Urothelium cell line (cell line): ENCODE measurements around the gene COPG1.

ENCODE experiments used
- DNase-seq: peaks from one replicate; pipeline ENCODE4 v3.0.0; 2011; ENCODE audit warnings: low spot score, mixed read lengths
- FAIRE-seq: peaks from 2 replicates; lab custom pipeline; 2011; peaks lifted over from hg19 to GRCh38; lab: Jason Lieb, UNC

COPG1 gene

DNA sequence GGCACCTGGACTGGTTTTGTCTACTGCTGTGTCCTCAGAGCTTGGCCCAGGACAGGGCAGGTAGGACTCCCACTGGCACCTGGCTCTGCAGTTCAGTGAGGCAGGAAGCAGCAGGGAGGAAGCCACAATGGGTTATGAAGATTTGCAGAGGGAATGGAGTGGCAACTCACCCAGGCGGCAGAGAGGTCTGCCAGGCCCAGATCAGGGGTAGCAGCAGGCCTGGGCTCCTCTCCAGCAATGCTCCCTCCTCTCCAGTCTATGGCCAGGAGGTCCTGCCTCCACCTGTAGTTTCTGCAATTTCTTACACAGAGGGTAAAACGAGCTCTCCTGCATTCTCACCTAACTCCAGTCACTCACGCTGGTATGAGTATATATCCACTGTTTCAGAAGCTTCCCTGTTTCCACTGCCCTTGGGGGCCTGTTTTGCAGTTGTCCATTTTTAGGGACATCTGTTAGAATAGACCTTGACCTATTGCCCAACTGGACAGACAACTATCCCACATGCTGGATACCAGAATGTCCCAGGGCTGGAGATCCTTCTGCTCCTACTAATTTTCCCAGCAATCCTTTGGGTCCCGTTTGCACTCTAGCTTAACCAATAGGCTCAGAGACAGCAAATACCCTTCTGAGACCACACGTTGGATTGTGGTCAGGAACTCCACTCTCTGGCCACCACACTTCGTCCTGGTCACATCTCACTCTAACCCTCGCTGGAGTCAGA, 64.4 kb downstream of the COPG1 start:
- peak; percentile 40 for DNase-seq
- no peak for FAIRE-seq

DNA sequence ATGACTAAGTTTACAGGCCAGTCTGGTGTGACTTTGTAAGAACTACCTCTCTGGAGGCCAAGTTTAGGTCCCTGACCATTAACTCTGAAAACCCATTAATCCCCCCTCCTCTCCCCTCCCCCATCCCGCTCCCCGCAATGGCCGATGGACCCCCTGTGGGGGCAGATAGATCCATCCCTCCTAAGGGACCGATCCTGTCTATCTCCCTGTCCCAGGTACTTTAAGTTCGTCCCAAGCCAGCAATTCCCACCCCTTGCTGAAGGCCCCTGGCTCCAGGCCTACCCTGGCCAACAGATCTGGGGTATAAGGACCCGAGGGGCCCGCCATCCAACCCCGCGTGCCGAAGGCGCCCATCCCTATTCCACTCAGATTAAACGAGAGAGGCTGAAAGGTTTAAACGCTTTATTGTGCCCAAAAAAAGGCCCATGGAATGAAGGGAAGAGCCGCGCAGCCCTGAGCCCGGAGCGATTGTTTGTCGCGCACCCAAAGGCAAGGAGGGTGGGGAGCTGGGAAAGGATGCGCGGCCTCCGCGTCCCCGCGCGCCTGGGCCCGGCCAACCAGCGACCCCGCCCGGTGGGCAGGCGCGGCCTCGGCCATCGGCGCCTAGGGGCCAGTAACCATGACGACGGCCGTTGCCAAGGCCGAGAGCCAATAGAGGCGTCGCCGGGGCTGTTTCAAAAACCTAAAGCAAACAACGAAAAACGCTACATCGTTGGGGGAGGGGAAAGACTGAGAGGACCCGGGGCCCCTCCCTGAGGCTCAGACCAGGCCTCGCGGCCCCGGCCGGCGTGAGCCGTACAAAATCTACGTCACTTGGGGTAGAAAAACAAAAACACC, 65.2 kb downstream of the COPG1 start:
- FAIRE-seq (no peak), DNase-seq (peak; percentile 92)

DNA sequence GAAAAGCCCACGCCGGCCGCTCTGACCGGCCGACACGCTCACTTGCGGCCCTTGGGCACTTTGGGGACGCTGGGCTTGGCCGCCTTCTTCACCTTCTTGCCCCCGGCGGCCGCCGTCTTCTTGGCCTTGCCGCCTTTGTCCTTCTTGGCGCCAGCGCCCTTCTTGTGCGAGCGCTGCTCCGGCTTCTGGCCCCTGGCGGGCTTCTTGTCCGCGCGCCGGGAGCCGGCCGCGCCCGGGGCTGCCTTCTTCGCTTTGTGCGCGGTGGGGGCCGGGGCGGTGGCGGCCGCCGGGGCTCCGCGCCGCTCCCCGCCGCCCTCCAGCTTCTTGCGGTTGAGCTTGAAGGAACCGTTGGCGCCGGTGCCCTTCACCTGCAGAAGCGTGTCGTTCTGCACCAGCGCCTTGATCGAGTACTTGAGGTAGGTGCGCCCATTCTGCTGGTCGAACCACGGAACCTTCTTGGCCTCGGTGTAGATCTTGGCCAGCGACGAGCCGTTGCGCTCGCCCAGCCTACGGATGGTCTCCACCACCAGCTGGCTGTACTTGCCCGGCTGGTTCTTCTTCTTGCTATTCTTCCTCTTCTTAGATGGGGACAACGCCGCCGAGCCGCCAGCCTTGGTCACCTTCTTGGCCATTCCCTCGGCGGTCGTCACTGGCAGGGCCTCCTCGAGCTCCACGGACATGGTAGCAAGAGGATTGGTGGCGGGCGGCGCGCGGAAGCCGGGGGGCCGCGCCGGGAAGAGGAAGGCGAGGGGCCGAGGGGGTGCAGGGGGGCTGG, 66.0 kb downstream of the COPG1 start:
- FAIRE-seq: no peak
- no peak for DNase-seq

DNA sequence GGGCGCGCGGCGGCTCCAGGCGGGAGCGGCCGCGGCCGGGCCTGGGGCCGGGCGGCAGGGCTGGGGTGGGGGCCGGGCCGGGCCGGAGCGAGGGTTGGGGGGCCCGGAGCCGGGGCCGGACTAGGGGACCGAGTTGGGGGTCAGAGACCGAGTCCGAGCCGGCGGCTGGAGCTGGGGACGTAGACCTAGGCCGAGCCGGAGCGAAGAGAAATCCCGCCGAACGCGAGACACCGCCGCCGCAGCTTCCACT, 66.5 kb downstream of the COPG1 start:
- no peak for FAIRE-seq
- no peak for DNase-seq

DNA sequence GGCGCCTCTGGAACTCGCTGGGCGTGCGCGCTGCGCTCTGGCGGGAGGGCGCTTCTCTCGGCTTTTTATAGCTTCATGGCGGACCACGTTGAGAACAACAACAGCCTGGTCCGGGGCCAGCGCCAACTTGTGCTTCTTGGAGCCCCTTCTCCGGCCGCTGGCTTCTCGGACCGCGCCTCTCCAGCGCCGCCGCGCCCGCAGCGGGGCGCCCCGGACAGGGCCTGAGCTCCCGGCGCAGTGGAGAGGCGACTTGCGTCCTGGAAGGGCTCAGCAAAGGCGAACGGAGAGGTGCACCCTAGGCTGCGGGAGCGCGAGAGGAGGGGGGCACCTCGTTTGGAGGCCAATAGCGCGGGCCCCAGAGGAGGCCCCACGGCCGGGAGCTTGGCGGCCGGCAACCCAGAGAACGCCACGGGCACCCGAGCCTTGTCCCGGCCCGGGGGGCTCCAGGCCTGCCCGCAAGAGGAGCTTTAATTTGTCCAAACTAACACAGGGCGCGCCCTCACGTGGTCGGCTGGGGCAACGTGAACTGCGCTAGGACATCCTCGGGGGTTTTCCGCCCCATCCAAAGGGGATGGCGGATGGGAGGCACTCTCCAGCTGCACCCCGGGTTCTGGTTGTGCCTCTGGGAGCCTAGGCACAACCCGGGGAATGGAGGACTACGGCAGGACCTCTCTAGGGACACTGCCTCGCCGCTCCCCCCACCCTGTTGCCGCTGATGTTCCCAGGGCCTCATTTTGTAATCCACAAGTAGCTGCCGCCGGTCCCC, 67.0 kb downstream of the COPG1 start:
- FAIRE-seq: no peak
- DNase-seq: peak; percentile 87

DNA sequence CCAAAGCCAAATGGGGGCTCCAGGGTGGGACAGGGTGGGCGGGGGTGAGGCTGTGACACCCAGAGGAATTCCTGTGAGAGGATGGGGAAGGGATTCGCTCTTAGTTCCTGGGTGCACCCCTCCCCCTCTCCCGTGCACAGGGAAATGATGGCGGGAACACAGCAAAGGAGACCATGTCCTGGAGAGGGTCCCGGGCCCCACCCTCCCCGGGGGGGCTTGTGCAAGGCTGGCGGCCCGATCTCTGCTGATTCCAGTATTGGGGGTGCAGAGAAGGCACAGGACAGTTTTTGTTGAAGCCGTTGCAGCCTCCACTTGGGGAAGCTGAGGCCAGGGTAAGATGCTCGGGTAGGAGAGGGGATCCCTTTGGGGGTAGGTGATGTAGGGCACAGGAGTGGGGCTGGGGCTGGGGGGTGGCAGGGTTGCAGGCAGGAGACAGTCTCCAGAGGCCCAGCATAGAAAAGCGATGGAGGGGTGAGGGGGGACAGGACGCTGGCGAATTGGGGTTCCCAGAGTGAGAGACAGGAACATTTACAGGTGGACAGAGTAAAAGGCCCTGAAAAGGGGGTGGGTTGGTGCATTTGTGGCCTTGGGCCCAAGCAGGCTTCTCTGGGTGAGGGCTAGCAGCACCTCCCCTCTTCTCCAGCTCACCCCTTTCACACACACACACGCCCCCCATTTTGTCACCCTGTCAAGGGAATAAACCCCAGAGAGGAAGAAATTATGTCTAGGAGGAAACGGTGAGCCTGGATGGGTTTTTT, 67.8 kb downstream of the COPG1 start:
- DNase-seq (no peak), FAIRE-seq (no peak)

DNA sequence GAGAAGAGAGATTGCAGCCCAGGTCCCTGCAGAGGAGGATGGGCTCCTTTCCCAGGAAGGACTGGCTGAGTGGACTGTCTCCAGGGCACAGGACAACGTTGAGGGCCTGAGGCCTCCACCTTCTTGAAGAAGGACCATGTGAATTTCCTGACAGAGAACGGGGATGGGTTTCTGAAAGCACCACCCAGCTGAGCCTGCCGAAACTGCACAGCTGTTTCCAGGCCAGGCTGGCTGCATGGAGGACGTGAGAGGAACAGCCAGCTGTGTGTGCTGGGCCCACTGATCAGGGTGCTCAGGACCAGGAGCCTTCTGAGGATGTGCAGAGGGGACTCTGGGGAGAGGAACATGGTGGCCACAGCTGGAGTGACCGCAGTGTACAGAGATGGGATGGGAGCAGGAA, 68.4 kb downstream of the COPG1 start:
- DNase-seq (no peak), FAIRE-seq (no peak)

DNA sequence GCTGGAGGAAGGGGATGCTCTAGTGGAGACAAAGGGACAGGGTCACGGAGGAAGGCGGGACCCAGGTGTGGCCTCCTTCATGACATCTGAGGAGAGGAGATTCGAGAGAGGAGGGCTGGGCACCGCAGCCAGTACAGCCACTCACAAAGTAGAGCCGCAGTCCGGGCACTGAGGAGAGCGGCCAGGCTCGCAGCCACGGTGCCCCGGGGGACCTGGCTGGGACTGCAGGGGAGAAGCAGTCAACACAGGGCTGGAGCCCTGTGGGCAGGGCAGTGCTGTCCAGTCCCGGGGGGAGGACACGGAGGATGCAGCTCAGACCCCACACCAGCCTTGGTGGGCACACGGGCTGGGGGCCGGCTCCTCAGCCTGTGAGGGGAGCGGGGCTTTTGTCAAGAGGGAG, 69.5 kb downstream of the COPG1 start:
- FAIRE-seq: no peak

DNA sequence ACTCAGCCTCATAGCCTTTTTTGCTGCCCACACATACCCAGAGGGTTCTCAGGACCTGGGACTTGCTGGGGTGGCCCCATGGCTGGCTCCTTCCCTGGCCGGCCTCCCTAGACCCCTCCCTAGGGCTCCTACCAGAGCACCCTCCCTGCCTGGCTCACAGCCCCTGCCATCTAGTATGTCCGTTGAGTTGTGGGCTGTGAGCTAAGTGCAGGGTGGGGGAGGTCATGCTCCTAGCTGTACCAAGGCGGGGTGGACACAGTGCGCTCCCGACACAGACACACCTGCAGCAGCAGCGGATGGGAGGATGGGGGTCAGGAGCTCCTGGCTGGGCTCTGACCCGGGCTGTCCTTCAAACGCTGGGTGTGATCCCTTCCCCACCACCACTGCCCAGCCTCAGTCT, 70.9 kb downstream of the COPG1 start:
- DNase-seq (no peak), FAIRE-seq (no peak)

More for the DNA sequence above, 69.5 kb downstream of the COPG1 start:
- DNase-seq: no peak

DNA sequence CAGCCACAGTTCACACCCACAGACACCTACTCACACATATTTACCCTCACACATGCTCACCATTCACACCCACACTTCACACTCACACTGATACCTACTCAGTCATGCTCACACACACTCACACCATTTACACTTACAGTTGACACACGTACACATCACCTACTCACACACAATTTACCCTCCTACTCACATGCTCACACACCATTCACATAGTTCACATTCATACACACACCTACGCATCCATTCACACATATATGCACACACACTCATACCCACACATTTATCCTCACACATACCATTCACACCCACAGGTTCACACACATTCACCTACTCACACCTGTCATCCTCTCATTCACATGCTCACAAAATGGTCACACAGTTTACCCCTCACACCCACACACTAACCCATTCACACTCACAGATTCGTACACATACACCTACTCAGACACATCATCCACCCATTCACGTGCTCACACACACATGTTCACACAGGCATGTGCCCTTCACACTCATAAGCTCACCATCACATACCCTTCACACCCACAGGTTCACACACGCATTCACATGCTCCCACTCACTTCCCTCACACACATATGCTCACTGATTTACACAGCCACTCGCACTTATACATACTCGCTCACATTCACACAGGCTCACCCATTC, 71.5 kb downstream of the COPG1 start:
- DNase-seq: no peak
- FAIRE-seq: peak; percentile 97

DNA sequence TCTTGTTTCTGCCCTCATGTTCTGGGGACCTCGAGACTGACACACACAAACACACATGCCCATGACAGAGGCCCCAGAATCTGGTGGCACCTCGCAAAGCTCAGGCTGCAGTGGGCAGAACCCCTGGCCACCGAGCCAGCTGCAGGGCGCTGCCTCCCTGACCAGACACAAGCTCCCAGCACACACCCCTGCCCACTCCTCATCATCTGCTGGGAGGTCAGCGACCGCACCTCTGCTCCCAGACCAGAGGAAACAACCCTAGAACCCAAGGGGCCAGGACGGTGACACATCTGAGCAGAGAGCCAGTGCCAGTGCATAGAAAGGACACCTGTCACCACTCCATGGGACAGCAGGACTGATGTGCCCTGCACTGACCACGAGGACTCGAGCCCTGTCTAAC, 72.5 kb downstream of the COPG1 start:
- FAIRE-seq: no peak

DNA sequence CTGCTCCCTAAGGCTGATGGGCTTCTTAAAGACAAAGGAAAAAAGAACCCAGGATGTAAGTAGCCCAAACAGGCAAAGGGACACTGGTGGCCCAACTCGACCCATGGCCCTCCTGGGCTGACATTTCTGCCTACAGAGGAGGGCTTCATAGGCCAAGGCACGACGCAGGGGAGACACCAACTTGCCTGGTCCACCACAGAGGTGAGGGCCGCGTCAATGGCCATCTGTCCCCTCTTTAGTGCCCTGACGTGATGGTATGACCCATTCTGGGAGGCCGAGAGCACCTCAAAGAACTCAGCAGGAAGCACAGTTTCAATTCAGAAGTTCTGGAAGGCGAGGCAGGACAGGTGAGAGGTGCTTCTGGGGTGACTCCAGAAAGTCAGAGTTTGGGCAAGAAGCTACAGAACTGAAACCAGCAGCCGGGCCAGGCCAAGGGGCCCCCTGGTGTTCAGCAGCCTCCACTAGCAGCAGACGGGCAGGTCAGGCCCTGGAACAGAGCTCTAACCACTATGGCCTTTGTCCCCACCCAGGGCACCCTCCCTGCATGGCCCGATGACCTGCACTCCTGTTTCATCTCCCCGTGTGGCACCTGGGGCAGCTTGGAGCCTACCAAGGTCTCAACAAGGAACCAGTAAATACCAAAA, 74.4 kb downstream of the COPG1 start:
- DNase-seq (no peak), FAIRE-seq (no peak)

More for the DNA sequence above, 72.5 kb downstream of the COPG1 start:
- DNase-seq: no peak

DNA sequence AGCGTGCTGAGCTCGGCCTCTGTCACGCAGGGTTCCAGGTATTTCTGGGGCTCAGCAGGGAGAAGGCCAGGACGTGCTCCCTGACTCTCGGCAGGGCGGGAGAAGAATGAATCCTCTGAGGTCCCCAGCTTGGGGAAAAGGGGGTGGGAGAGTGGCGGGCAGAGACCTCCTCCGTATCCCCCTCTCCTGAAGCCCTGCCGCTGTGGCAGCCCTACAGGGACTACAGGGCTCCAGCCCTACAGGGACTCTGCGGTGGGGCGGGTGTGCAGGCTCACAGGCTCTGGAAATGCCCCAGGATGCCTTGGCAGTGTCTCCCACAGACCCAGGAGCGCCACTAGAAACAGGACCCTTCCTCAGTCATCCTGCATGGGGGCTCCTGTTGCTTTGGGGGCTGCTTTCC, 75.4 kb downstream of the COPG1 start:
- DNase-seq: no peak
- FAIRE-seq: no peak

DNA sequence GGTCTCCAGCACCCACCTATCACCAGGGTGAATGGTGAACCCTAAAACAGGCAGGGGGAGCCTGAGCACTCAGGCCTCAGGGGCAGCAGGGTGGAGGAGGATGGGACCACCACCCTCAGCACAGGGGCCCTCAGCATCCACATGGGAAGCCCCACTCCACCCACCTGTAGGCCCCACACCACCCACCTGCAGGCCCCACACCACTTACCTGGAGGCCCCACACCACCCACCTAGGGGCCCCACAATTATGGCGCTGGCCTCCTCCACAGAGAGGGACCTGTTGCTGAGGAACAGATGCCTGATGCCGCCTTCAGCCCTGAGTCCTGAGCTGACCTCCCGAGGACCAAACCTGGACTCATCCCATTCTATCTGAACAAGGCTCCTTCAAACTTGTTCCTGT, 76.0 kb downstream of the COPG1 start:
- FAIRE-seq: no peak
- no peak for DNase-seq

DNA sequence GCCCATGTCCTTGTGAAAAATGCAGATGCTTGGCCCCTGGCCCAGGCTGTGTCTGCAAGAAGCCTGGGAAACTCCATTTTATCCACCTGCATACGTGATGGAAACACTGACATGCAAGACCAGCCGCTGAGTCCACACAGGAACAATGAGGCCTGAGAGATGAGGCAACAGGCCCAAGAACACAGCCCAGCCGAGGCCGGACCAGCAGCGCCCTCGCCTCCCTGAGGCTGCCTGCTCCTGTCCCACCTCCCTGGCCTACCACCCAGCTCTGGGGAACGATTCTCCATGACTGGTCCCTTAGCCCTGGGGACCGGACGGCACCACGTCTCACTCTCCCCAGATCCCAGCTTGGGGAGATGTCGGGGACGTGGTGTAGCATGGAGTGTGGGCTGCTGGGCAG, 76.7 kb downstream of the COPG1 start:
- DNase-seq (no peak), FAIRE-seq (no peak)

DNA sequence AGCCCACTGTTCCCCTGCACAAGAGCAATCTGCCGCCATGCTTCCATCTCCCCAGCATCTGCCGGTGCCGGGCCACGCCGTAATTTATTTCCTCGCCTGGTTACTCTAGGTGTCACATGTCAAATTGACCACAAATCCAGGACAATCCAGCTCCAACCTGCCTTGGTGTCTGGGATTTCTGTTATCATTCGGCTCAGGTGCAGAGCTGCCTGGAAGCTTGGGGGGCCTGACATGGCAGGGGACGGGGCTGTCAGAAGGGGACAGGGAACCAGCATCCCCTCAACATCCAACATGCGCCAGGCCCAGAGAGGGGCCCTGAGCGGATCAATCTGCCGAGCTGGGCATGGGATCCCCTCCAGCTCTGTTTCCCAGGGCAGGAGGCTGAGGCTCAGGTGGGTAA, 77.2 kb downstream of the COPG1 start:
- DNase-seq (no peak), FAIRE-seq (no peak)
